GM19452 (cell line): ENCODE results near the gene PKP3.
"Not testable (repeated sequence)": the region's sequence is repeated elsewhere in the genome, so short reads cannot be mapped to it uniquely, and the experiment has no call there.

Experiments used
- ATAC-seq: cut with Tn5 transposase; IDR thresholded peaks from one replicate; pipeline ENCODE4 v1.9.1; 2021; ENCODE audit not compliant: unreplicated experiment

The PKP3 gene

DNA sequence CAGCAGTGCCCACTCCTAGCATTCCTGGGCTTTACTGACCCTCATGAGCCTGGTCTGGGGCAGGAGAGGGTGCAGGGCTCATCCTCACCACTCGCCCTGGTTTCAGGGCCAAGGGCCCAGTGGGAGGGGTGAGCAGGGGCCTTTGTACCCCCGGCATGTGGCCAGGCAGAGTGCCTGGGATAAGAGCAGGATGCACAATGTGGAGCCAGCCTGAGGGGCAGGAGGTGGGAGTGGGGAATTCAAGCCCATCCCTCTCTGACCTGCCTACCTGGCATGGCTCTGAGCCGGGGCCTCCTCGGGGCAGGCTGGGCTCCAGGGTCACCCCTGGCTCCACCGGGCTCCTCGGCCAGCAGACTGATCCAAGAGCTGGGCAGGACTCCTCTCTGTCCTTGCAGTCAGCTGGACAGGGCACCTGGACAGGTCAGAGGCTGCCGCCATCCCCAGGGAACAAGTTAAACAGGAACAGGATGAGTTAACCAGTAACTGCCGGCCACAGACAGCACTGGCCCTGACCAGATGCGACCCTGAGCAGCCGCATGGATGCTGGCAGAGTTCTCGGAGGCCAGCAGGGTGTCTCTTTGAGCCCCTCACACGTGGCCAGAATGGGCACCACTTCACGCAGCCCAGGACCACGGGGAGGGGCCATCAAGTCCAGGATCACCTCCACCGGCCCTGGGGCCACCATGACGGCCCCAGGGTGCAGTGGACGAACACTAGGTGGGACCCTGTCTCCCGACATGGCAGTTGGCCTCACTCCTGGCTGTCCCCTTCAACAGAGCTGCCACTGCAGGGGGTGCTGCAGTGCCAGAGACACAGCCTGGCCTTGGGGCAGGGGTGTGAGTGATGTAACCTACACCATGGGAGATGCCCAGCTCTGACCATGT lies 15.8 kb downstream of the PKP3 start:
- ATAC-seq: no peak

- not testable (repeated sequence) for ATAC-seq
These were observed 16.7 kb downstream of the PKP3 start for GRCh38 chr11:410711-411110.

- ATAC-seq: not testable (repeated sequence)
These were observed 17.5 kb downstream of the PKP3 start for GRCh38 chr11:411520-411919.

- no peak for ATAC-seq
These were observed 18.7 kb downstream of the PKP3 start for GRCh38 chr11:412641-413119.

- no peak for ATAC-seq
These were observed 19.4 kb downstream of the PKP3 start for GRCh38 chr11:413120-414081.

DNA sequence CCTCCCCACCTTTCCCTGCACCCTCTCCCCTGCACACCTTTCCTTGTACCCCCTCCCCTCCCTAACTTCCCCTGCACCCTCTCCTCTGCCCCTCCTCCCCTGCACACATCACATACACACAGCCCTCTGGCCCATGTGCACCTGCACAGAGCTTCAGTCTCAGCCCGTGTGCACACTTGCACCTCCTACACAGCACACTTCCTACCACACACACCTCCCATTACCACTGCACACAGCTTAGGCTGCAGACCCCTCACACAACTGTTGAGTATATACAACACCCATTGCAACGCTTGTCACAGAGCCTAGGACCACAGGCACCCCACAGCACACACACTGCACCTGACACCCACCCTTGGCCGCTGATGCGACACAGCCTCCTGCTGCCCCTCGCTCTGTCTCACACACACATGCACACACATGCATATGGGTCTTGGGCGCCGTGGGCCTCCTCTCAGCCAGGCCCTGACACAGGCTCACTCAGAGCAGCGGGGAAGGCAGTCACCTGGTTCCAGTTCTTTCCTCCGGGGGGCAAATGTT lies 20.4 kb downstream of the PKP3 start:
- no peak for ATAC-seq

DNA sequence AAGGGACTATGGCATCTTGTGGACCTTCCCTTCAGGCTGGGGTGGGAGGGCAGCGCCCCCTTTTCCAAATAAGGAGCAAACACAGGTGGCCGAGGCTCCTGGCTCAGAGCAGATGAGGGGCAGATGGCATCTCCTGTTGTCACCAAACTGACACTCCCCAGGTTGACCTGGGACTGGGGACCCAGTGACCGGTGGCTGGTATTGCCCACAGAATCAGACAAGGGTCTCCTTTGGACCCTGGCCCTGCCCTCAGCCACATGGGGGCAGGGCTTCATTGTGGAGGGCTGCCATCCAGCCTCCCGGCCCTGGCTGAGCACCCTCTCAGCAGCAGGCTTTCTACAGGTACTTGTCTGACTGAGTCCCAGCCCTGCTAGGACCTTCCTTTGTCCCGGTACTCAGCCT lies 21.6 kb downstream of the PKP3 start:
- ATAC-seq: no peak

DNA sequence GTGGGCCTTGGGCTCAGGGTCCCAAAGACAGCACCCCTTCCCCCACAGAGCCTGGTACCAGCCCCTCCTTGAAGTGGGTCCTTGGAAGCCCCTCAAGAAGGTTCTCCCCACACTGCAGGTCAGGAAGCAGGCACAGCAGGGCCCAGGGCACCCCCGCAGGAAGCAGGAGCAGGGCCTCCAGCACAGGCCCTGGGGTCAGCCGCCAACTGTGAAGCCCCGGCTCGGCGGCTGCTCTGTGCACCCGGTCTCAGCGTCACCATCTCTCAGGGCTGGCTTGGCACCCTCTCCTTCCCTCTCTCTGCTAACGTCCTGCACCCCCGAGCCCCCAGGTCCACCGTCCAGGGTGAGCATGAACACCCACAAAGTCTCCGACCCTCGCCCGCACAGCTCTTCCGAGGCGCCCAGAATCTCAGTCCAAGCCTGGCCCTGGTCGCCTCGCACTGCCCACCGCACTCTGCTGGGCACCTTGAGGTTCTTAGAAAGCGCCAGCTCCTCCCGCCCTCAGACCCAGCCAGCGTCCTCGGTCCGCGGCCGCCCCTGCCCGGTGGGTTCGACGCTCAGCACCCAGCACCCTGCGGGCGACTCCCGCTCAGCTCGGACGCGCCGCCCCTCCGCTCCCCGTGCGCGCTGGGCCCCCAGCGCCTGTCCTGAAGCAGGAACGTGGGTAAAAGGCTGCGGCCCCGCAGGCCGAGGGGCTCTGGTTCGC lies 22.2 kb downstream of the PKP3 start:
- no peak for ATAC-seq

GRCh38 chr11:416757-417621 lies 23.0 kb downstream of the PKP3 start:
- no peak for ATAC-seq

- ATAC-seq: no peak
These were observed 23.8 kb downstream of the PKP3 start for GRCh38 chr11:417652-418342.

- ATAC-seq: no peak
These were observed 24.6 kb downstream of the PKP3 start for GRCh38 chr11:418343-419247.

DNA sequence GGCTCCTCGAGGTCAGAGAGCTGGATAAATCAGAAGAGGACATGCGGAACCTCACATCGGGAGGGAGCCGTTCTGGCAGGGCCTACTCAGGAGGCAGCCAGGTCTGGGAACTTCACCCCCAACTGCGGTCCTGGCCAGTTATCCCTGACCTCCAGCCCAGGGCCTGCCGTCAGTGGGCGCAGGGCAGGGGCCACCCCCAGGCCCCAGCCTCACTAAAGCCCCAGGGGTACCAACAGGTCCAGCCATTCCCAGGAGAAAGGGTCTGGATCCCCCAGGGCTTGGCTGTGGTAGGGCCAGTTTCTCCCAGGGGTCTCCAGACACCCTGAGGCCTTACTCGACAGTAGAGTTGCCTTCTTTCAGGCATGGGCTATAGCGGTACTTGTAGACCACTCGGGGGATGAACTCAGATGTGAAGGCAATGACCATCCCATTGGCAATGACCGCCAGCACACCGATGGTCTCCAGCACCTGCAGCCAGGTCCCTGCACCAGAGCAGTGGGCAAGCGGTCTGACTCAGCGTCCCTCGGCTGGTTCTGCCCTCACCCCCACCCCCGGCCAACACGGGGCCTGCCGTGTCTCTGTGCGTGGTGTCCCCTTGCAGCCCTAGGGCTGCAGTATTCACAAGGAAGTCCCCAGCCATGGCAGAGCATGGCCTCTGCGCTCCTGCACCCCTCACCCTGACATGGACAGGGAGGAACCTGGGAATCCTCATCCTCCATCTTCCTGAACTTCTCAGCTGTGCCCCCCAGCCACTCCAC lies 25.4 kb downstream of the PKP3 start:
- no peak for ATAC-seq

DNA sequence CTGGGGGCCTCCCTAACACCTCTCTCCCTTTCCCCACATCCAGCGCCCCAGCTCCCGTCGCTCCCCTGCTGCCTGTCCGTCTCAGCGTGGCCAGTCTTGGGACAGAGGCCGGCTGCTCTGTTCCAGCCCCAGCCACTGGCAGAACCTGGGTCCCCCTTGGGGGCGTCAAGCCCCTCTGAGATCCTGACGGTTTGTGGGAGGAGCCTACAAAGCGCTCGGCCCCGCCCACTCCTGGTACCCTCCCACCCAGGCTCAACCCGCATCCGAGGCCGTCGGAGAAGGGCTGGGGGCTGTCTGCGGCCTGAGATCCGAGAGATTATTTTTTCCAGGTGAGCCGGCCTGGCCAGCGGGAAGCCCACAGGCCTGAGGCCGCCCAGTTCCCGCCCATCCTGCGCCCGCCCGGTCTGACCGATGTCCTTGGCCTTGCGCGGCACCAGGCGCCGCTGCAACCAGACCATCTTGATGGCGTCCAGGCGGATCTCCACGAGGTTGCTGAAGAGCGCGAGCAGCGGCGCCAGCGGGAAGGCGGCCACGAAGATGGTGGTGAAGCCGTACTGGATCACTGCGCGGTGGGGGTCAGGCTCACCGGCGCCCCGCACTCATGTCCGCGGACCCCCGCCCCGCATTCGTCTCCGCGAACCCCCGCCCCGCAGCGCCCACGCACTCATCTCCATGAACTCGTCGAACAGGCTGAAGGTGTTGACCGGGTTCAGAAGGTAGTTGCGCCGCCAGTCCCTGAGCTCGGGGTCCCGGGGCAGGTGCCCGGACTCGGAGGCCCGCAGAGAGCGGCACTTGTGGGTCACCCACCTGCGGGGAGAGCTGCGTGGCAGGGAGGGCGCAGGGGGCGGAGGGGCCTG lies 26.3 kb downstream of the PKP3 start:
- no peak for ATAC-seq

DNA sequence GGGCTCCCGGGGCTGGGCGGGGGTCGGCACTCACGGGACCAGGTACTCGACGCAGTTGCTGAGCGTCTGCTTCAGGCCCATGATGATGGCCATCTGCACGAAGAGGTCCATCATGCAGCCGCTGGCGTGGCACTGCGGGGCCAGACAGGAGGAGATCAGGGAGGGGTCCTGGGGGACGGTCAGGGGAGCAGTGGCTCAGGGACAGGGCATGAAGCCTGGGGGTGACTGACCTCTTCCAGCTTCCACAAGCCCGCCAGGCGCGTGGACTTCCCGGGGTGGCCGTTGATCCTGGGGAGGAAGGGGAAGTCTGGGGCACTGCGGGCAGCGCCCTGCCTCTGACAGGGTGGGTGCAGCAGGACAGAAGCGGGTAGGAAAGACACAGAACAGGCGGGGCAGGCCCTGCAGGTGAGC lies 26.9 kb downstream of the PKP3 start:
- no peak for ATAC-seq

- no peak for ATAC-seq
These were observed 28.2 kb downstream of the PKP3 start for GRCh38 chr11:422249-422656.

DNA sequence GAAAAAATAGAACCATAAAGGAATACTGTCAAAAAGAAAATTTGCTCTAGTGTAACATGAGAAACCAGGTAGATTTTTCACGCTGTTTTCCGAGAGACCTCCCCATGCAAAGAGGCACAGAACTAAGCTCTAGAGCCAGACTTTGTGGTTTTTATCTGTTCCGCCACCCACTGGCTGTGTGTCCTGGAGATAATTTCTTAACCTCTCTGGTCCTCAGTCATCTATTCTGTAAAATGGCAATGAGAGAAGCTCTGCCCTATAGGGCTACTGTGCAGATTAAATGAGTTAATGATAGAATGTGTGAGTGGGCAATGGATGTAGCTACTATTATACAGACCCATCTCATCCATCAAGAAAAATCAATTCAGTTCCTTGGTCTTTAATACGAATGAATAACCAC lies 30.2 kb downstream of the PKP3 start:
- ATAC-seq: no peak

DNA sequence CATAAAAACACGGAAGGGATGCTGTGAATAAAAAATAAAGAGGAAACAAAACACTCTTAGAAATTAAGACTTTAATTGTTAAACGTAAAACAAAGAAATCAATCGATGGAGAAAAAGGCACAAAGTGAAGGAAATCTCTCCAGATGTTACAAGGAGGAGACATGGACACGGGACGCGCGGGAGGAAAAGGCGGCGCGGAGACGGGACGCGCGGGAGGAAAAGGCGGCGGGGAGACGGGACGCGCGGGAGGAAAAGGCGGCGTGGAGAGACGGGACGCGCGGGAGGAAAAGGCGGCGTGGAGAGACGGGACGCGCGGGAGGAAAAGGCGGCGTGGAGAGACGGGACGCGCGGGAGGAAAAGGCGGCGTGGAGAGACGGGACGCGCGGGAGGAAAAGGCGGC lies 30.8 kb downstream of the PKP3 start:
- ATAC-seq: not testable (repeated sequence)
